ENCODE results near the gene NHERF1. TPM values are rescaled to one million over a fixed set of nuclear protein-coding genes. Genes with fewer than 3 reads are reported as not detected.

Gene NHERF1
- total and polyA plus RNA-seq, 2 of the 13 experiments (the other 11 are each of a cell fraction or from before 2014, with no cell fraction given), result 169 to 269 TPM

DNA sequence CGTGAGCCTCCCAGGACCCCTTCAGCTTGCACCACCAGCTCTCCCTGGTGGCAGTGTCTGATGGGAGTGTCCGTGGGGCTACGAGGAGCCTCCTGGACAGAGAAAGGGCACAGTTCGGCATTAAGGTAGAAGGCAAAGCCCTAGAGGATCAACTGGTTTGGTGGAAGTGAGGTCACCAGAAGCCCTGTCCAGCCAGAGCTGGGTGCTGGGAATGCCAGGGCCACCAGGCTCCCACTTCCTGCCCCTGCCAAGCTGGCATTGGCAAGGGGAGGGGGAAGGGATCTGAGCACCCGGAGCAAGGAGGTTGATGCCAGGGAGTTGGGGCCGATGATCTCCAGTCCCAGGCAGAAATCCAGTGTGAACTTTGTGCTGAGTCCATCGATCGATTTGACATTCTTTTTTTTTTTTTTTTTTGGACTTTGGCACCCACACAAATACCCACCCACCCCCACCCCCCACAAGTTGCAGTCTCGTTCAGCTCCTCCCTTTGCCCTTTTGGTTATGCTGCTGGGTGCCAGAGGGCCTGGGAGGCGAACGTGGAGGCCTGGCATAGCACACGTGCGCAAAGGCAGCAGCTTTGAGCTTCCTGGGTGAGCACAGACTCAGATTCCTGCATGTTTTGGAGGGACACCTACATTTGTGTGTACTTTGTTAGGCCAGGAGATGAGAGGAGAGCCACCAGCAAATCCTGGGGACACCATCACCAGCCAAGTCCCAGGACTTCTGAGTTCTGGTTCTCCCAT is 2.1 kb downstream of the NHERF1 start (continued):
- TF ChIP-seq, protein P1, sequence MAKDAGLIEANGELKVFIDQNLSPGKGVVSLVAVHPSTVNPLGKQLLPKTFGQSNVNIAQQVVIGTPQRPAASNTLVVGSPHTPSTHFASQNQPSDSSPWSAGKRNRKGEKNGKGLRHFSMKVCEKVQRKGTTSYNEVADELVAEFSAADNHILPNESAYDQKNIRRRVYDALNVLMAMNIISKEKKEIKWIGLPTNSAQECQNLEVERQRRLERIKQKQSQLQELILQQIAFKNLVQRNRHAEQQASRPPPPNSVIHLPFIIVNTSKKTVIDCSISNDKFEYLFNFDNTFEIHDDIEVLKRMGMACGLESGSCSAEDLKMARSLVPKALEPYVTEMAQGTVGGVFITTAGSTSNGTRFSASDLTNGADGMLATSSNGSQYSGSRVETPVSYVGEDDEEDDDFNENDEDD (CRISPR knock-in tag; IDR thresholded peaks at IDR 0.05; ENCODE audit: borderline replicate concordance), result peak; percentile 74
- TF ChIP-seq ZNF17 (CRISPR knock-in tag; IDR thresholded peaks at IDR 0.05) (no peak), PHF20 (CRISPR knock-in tag; IDR thresholded peaks at IDR 0.05) (peak; percentile 62), ZBTB7A (CRISPR knock-in tag; IDR thresholded peaks at IDR 0.05) (peak; percentile 89), MAF1 (CRISPR knock-in tag; IDR thresholded peaks at IDR 0.05; ENCODE audit: borderline replicate concordance) (no peak), KAT2B (IDR thresholded peaks at IDR 0.05; ENCODE audit: borderline replicate concordance, low read depth, low read length) (peak; percentile 73; the same call in 1 of the 2 replicates), SETDB1 (CRISPR knock-in tag; IDR thresholded peaks at IDR 0.05; ENCODE audit: borderline replicate concordance) (no peak), MIER2 (CRISPR knock-in tag; IDR thresholded peaks at IDR 0.05) (peak; percentile 33; the same call in 1 of the 2 replicates), GATA4 (IDR thresholded peaks at IDR 0.05; ENCODE audit: borderline replicate concordance, low read depth) (no peak; the same call in 1 of the 2 replicates), ZNF143 (CRISPR knock-in tag; IDR thresholded peaks at IDR 0.05) (0 out of 2 replicates have a peak, but pooled peaks have one; percentile 22), AGO1 (IDR thresholded peaks at IDR 0.05; ENCODE audit: low read depth, low read length, poor library complexity, severe bottlenecking) (no peak), HOXA9 (CRISPR knock-in tag; IDR thresholded peaks at IDR 0.05; ENCODE audit: borderline replicate concordance) (no peak)
- TF ChIP-seq, protein P2, sequence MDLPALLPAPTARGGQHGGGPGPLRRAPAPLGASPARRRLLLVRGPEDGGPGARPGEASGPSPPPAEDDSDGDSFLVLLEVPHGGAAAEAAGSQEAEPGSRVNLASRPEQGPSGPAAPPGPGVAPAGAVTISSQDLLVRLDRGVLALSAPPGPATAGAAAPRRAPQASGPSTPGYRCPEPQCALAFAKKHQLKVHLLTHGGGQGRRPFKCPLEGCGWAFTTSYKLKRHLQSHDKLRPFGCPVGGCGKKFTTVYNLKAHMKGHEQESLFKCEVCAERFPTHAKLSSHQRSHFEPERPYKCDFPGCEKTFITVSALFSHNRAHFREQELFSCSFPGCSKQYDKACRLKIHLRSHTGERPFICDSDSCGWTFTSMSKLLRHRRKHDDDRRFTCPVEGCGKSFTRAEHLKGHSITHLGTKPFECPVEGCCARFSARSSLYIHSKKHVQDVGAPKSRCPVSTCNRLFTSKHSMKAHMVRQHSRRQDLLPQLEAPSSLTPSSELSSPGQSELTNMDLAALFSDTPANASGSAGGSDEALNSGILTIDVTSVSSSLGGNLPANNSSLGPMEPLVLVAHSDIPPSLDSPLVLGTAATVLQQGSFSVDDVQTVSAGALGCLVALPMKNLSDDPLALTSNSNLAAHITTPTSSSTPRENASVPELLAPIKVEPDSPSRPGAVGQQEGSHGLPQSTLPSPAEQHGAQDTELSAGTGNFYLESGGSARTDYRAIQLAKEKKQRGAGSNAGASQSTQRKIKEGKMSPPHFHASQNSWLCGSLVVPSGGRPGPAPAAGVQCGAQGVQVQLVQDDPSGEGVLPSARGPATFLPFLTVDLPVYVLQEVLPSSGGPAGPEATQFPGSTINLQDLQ (CRISPR knock-in tag; IDR thresholded peaks at IDR 0.05), result peak; percentile 93
- TF ChIP-seq, protein P3, sequence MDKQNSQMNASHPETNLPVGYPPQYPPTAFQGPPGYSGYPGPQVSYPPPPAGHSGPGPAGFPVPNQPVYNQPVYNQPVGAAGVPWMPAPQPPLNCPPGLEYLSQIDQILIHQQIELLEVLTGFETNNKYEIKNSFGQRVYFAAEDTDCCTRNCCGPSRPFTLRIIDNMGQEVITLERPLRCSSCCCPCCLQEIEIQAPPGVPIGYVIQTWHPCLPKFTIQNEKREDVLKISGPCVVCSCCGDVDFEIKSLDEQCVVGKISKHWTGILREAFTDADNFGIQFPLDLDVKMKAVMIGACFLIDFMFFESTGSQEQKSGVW (CRISPR knock-in tag; IDR thresholded peaks at IDR 0.05; ENCODE audit: borderline replicate concordance), result no peak
- TF ChIP-seq, protein P4, sequence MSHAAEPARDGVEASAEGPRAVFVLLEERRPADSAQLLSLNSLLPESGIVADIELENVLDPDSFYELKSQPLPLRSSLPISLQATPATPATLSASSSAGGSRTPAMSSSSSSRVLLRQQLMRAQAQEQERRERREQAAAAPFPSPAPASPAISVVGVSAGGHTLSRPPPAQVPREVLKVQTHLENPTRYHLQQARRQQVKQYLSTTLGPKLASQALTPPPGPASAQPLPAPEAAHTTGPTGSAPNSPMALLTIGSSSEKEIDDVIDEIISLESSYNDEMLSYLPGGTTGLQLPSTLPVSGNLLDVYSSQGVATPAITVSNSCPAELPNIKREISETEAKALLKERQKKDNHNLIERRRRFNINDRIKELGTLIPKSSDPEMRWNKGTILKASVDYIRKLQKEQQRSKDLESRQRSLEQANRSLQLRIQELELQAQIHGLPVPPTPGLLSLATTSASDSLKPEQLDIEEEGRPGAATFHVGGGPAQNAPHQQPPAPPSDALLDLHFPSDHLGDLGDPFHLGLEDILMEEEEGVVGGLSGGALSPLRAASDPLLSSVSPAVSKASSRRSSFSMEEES (CRISPR knock-in tag; IDR thresholded peaks at IDR 0.05), result peak; percentile 79
- TF ChIP-seq, protein P5, sequence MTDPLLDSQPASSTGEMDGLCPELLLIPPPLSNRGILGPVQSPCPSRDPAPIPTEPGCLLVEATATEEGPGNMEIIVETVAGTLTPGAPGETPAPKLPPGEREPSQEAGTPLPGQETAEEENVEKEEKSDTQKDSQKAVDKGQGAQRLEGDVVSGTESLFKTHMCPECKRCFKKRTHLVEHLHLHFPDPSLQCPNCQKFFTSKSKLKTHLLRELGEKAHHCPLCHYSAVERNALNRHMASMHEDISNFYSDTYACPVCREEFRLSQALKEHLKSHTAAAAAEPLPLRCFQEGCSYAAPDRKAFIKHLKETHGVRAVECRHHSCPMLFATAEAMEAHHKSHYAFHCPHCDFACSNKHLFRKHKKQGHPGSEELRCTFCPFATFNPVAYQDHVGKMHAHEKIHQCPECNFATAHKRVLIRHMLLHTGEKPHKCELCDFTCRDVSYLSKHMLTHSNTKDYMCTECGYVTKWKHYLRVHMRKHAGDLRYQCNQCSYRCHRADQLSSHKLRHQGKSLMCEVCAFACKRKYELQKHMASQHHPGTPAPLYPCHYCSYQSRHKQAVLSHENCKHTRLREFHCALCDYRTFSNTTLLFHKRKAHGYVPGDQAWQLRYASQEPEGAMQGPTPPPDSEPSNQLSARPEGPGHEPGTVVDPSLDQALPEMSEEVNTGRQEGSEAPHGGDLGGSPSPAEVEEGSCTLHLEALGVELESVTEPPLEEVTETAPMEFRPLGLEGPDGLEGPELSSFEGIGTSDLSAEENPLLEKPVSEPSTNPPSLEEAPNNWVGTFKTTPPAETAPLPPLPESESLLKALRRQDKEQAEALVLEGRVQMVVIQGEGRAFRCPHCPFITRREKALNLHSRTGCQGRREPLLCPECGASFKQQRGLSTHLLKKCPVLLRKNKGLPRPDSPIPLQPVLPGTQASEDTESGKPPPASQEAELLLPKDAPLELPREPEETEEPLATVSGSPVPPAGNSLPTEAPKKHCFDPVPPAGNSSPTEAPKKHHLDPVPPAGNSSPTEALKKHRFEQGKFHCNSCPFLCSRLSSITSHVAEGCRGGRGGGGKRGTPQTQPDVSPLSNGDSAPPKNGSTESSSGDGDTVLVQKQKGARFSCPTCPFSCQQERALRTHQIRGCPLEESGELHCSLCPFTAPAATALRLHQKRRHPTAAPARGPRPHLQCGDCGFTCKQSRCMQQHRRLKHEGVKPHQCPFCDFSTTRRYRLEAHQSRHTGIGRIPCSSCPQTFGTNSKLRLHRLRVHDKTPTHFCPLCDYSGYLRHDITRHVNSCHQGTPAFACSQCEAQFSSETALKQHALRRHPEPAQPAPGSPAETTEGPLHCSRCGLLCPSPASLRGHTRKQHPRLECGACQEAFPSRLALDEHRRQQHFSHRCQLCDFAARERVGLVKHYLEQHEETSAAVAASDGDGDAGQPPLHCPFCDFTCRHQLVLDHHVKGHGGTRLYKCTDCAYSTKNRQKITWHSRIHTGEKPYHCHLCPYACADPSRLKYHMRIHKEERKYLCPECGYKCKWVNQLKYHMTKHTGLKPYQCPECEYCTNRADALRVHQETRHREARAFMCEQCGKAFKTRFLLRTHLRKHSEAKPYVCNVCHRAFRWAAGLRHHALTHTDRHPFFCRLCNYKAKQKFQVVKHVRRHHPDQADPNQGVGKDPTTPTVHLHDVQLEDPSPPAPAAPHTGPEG (CRISPR knock-in tag; IDR thresholded peaks at IDR 0.05), result no peak; the same call in 1 of the 2 replicates
